PC-9 (cell line): ENCODE measurements around the gene SNF8. TPM values are rescaled to one million over a fixed set of nuclear protein-coding genes. Genes with fewer than 3 reads are reported as not detected.

Experiments used
- BruUV-seq: library from RNA; stranded (reverse); fragments of 400-500 nt; replicated peaks from 2 replicates; lab custom pipeline; 2021; lab: Mats Ljungman, UMichigan
- CTCF ChIA-PET: fragments of 300-600 bp; sonication (Branson Sonifier 250); formaldehyde crosslinking; loops from one replicate; lab custom pipeline; 2022; ENCODE audit warnings: antibody characterized with exemption; lab: Charles Lee
- POLR2A ChIA-PET: fragments of 300-600 bp; sonication (Branson Sonifier 250); formaldehyde crosslinking; loops from one replicate; lab custom pipeline; 2022; ENCODE audit warnings: antibody characterized with exemption; ENCODE audit not compliant: unreplicated experiment; lab: Charles Lee
- DNase-seq, 2 experiments: peaks; one replicate each; pipeline versions ENCODE4 v3.0.0 to v3.0.0-alpha.2; 2015 to 2022; ENCODE audit warnings: mixed read lengths in 1 of 2
- H2AFZ ChIP-seq: fragments of 200-600 bp; sonication (generic); 2 replicates; pipeline ENCODE4 v1.8.1; 2017; ENCODE audit warnings: antibody characterized with exemption
- H3F3A ChIP-seq: fragments of 200-600 bp; sonication (generic); 2 replicates; pipeline ENCODE4 v1.8.1; 2017; ENCODE audit warnings: antibody characterized with exemption, mild to moderate bottlenecking, low read depth; ENCODE audit not compliant: insufficient read depth
- H3K27ac ChIP-seq: fragments of 200-600 bp; sonication (generic); 2 replicates; pipeline ENCODE4 v1.6.1; 2016; ENCODE audit warnings: mixed run types
- H3K27me3 ChIP-seq: fragments of 200-600 bp; sonication (generic); 2 replicates; pipeline ENCODE4 v1.6.1; 2016; ENCODE audit warnings: low read depth, mixed run types; ENCODE audit not compliant: insufficient read depth
- H3K36me3 ChIP-seq: fragments of 200-600 bp; sonication (generic); 2 replicates; pipeline ENCODE4 v1.6.1; 2016; ENCODE audit warnings: low read depth, mixed run types
- H3K4me1 ChIP-seq: fragments of 200-600 bp; sonication (generic); replicated peaks from 2 replicates; pipeline ENCODE4 v1.6.1; 2016; ENCODE audit warnings: mixed run types; ENCODE audit not compliant: insufficient read depth
- H3K4me2 ChIP-seq: fragments of 200-600 bp; sonication (generic); 2 replicates; pipeline ENCODE4 v1.6.1; 2017; ENCODE audit warnings: mixed run types
- H3K4me3 ChIP-seq: fragments of 200-600 bp; sonication (generic); 2 replicates; pipeline ENCODE4 v1.6.1; 2016; ENCODE audit warnings: mixed run types
- H3K79me2 ChIP-seq: fragments of 200-600 bp; sonication (generic); 2 replicates; pipeline ENCODE4 v1.6.1; 2017; ENCODE audit warnings: low read depth, mixed run types
- H3K9me2 ChIP-seq: fragments of 200-600 bp; sonication (generic); 2 replicates; pipeline ENCODE4 v1.8.1; 2017; ENCODE audit warnings: mild to moderate bottlenecking; ENCODE audit not compliant: insufficient read depth
- H3K9me3 ChIP-seq: fragments of 200-600 bp; sonication (generic); 2 replicates; pipeline ENCODE4 v1.8.1; 2016; ENCODE audit warnings: low read depth; ENCODE audit not compliant: insufficient read depth
- H4K20me1 ChIP-seq: fragments of 200-600 bp; sonication (generic); 2 replicates; pipeline ENCODE4 v1.8.1; 2017; ENCODE audit not compliant: insufficient read depth
- EZH2 ChIP-seq: fragments of 200-600 bp; sonication (generic); IDR thresholded peaks from 2 replicates; pipeline ENCODE4 v1.8.0; 2017; ENCODE audit warnings: antibody characterized with exemption, low read depth
- intact Hi-C: fragments of 100-400 bp; cut with micrococcal nuclease; formaldehyde crosslinking; loops from one replicate; pipeline ENCODE4 v1.10.0; 2022; ENCODE audit not compliant: unreplicated experiment
- total RNA-seq: library from RNA; stranded (reverse); gene quantifications from 2 replicates; pipeline ENCODE4 v1.2.3, GENCODE V29; 2021
- TF ChIP-seq, protein P1 (sequence below): fragments of 200-600 bp; sonication (generic); conservative IDR thresholded peaks from 2 replicates; pipeline ENCODE4 v1.6.1; 2017; ENCODE audit warnings: mixed run types, antibody characterized with exemption, mild to moderate bottlenecking, moderate library complexity

Gene SNF8
- total RNA-seq, 1 experiment from 2014 or later, result 103 TPM

DNA sequence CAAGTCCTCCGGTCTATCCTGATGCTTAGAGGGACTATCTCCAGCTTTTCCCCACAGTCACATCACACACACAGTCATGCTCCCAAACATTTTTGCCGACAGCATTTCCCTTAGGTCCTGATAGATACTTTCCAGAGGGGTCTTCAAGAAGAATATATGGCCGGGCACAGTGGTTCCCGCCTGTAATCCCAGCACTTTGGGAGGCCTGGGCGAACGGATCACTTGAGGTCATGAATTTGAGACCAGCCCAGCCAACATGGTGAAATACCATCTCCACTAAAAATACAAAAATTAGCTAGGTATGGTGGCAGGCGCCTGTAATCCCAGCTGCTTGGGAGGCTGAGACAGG lies 28.1 kb upstream of the SNF8 start:
- TF ChIP-seq EZH2, result no peak
- TF ChIP-seq, protein P1, sequence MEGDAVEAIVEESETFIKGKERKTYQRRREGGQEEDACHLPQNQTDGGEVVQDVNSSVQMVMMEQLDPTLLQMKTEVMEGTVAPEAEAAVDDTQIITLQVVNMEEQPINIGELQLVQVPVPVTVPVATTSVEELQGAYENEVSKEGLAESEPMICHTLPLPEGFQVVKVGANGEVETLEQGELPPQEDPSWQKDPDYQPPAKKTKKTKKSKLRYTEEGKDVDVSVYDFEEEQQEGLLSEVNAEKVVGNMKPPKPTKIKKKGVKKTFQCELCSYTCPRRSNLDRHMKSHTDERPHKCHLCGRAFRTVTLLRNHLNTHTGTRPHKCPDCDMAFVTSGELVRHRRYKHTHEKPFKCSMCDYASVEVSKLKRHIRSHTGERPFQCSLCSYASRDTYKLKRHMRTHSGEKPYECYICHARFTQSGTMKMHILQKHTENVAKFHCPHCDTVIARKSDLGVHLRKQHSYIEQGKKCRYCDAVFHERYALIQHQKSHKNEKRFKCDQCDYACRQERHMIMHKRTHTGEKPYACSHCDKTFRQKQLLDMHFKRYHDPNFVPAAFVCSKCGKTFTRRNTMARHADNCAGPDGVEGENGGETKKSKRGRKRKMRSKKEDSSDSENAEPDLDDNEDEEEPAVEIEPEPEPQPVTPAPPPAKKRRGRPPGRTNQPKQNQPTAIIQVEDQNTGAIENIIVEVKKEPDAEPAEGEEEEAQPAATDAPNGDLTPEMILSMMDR, result no peak
- POLR2A ChIA-PET, result interaction anchor here (0.5 to 0.7 kb wide), 2 partner anchors 12 to 92 kb away, joined by 3 to 5 read pairs; no protein-coding TSS in a partner anchor
- Histone ChIP-seq H3K4me2 (peak overlapping the region; percentile 75), H4K20me1 (no peaks in the 10 kb centered on the region), H3K9me3 (no peaks in the 10 kb centered on the region), H3K9me2 (no peaks in the 10 kb centered on the region), H3K36me3 (no peaks in the 10 kb centered on the region), H3K4me3 (peak overlapping the region; percentile 8; the same call in 1 of the 2 replicates), H3K4me1 (peaks cover 27% of the 10 kb centered on the region), H3F3A (peaks cover 21% of the 10 kb centered on the region; the same call in 1 of the 2 replicates), H3K27ac (peak overlapping the region; percentile 69), H3K79me2 (no peaks in the 10 kb centered on the region), H2AFZ (peak overlapping the region; percentile 6; the same call in 1 of the 2 replicates), H3K27me3 (no peaks in the 10 kb centered on the region)
- BruUV-seq, result TSS peak; percentile 78
- intact Hi-C loops, result no loop called here
- CTCF ChIA-PET, result interaction anchor here (0.7 kb wide), 1 partner anchor 67 kb away, joined by 8 read pairs; no protein-coding TSS in a partner anchor
- DNase-seq, result no peak

DNA sequence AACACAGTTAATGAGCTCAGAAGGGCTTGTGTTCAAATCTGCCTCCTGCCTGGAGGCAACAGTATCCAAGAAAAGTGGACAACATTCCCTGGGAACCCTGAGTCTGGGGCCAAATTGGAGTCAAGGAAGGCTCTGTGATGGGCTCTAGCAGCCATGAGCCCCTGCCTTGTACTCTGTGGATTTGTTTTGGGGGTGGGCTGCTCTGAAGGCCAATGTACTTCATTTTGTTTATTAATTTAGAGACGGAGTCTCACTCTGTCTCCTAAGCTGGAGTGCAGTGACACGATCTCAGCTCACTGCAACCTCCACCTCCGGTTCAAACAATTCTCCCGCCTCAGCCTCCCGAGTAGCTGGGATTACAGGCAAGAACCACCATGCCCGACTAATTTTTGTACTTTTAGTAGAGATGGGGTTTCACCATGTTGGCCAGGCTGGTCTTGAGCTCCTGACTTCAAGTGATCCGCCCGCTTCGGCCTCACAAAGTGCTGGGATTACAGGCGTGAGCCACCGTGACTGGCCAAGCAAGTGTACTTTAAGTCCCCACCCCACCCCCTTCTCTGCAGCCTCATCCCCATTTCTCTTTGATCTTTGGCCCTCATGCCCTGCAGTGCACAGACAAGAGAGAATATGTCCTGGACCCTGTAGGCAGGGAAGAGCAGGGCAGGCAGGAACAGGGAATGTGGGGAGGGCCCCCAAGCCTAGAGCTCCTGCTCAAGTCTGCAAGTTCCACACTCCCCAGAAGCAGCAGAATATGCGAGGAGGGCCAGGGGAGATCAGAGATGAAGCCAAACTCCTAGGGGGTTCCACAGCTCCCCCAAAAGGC lies 26.4 kb upstream of the SNF8 start:
- Histone ChIP-seq H4K20me1 (no peaks in the 10 kb centered on the region), H3K27me3 (no peaks in the 10 kb centered on the region), H2AFZ (no peak overlapping the region), H3F3A (peaks cover 21% of the 10 kb centered on the region; the same call in 1 of the 2 replicates), H3K27ac (no peak overlapping the region), H3K9me3 (no peaks in the 10 kb centered on the region), H3K79me2 (no peaks in the 10 kb centered on the region), H3K4me2 (peak overlapping the region; percentile 75), H3K4me3 (no peak overlapping the region), H3K9me2 (no peaks in the 10 kb centered on the region), H3K4me1 (peaks cover 27% of the 10 kb centered on the region), H3K36me3 (no peaks in the 10 kb centered on the region)
- TF ChIP-seq EZH2, result no peak
- TF ChIP-seq, protein P1, result no peak
- ChIA-PET POLR2A (no interaction called here), CTCF (no interaction called here)
- intact Hi-C loops, result no loop called here
- DNase-seq, result no peak
- no TSS peak for BruUV-seq

DNA sequence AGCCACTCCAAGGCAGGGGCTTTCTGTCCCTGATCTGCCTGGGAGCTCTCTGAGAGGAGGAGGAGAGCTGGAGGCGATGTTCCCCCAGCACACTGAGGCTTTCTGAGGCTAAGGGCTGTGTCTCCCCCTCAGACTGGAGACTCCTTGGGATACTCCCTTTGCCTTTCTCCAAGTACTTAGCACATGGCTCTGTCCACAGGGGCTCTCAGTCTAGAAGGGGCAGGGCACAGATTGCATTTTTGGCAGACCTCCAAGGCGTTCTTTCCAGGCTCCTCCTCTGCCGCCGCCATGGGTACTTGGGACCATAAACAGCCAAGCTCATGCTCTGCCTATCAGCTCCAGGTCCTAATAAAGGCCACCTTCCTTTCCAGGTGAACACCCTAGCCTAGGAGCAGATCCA lies 25.6 kb upstream of the SNF8 start:
- H4K20me1 ChIP-seq, result no peaks in the 10 kb centered on the region
- H3F3A ChIP-seq, result peaks cover 21% of the 10 kb centered on the region; the same call in 1 of the 2 replicates
- H3K4me2 ChIP-seq, result no peak overlapping the region
- intact Hi-C loops, result no loop called here
- peak in 1 of 2 experiments; percentile 26 for DNase-seq
- H3K9me2 ChIP-seq, result no peaks in the 10 kb centered on the region
- H3K27ac ChIP-seq, result no peak overlapping the region
- no TSS peak for BruUV-seq
- H3K4me1 ChIP-seq, result peaks cover 27% of the 10 kb centered on the region
- no peak overlapping the region for H3K4me3 ChIP-seq
- no peaks in the 10 kb centered on the region for H3K79me2 ChIP-seq
- no peaks in the 10 kb centered on the region for H3K9me3 ChIP-seq
- POLR2A ChIA-PET, result no interaction called here
- H2AFZ ChIP-seq, result no peak overlapping the region
- no peaks in the 10 kb centered on the region for H3K27me3 ChIP-seq
- TF ChIP-seq, protein P1, result no peak
- no peak for TF ChIP-seq EZH2
- CTCF ChIA-PET, result no interaction called here
- H3K36me3 ChIP-seq, result no peaks in the 10 kb centered on the region
